Measurements from ENCODE around the gene PDPK1. TPM values are rescaled to one million over a fixed set of nuclear protein-coding genes. Genes with fewer than 3 reads are reported as not detected.
A peak's percentile ranks its signal among the peaks of the same experiment; 100 is the strongest.
"Not testable (repeated sequence)": the region's sequence is repeated elsewhere in the genome, so short reads cannot be mapped to it uniquely, and the experiment has no call there.

Gene PDPK1
- total RNA-seq, 4 donors from 2014 or later: 31.6 to 49.8 (median 47.8) TPM

- no CpG with 5 or more reads among the region's 4 CpGs for WGBS
Measured at GRCh38 chr16:2560798-2561133, 22.9 kb downstream of the PDPK1 start.

DNA sequence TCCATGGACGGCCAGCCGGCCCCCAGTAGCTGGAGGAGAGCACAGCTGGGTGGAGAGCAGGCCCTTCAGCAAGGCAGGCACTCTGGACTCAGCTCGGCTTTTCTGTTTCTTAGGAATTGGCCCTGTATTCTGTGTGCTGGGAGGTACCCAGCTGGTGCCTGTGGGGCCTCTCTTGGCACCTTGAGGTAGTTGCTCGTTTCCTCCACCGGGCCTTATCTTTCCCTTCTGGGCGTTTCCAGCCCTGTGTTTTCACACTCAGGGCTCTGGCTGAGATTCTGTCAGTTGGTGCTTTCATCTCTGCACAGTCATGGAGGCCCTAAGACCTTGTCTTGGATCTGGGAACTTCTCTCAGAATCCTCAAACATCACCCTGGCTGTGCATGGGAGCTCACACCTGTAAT is 29.7 kb downstream of the PDPK1 start:
- not testable (repeated sequence) for H3K4me1 ChIP-seq; H3K36me3 ChIP-seq; DNase-seq (ENCODE audit: low spot score in 2 of 2); H3K9me3 ChIP-seq; H3K27ac ChIP-seq; H3K27me3 ChIP-seq; H3K4me3 ChIP-seq
- WGBS: no CpG with 5 or more reads among the region's 6 CpGs

More at GRCh38 chr16:2560798-2561133, 22.9 kb downstream of the PDPK1 start:
- not testable (repeated sequence) for H3K36me3 ChIP-seq, H3K4me3 ChIP-seq, H3K27me3 ChIP-seq, H3K27ac ChIP-seq, H3K4me1 ChIP-seq, H3K9me3 ChIP-seq
- TF ChIP-seq, protein P1, sequence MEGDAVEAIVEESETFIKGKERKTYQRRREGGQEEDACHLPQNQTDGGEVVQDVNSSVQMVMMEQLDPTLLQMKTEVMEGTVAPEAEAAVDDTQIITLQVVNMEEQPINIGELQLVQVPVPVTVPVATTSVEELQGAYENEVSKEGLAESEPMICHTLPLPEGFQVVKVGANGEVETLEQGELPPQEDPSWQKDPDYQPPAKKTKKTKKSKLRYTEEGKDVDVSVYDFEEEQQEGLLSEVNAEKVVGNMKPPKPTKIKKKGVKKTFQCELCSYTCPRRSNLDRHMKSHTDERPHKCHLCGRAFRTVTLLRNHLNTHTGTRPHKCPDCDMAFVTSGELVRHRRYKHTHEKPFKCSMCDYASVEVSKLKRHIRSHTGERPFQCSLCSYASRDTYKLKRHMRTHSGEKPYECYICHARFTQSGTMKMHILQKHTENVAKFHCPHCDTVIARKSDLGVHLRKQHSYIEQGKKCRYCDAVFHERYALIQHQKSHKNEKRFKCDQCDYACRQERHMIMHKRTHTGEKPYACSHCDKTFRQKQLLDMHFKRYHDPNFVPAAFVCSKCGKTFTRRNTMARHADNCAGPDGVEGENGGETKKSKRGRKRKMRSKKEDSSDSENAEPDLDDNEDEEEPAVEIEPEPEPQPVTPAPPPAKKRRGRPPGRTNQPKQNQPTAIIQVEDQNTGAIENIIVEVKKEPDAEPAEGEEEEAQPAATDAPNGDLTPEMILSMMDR (IDR thresholded peaks at IDR 0.05): peak in 1 of 2 donors; percentile 56
- peak in 1 of 2 donors; percentile 81 for DNase-seq (ENCODE audit: low spot score in 2 of 2)

GRCh38 chr16:2568573-2568972 is 30.8 kb downstream of the PDPK1 start:
- no CpG with 5 or more reads among the region's 11 CpGs for WGBS
- H3K27me3 ChIP-seq; H3K36me3 ChIP-seq; H3K4me3 ChIP-seq; H3K9me3 ChIP-seq; H3K4me1 ChIP-seq; H3K27ac ChIP-seq; DNase-seq (ENCODE audit: low spot score in 2 of 2): not testable (repeated sequence)

DNA sequence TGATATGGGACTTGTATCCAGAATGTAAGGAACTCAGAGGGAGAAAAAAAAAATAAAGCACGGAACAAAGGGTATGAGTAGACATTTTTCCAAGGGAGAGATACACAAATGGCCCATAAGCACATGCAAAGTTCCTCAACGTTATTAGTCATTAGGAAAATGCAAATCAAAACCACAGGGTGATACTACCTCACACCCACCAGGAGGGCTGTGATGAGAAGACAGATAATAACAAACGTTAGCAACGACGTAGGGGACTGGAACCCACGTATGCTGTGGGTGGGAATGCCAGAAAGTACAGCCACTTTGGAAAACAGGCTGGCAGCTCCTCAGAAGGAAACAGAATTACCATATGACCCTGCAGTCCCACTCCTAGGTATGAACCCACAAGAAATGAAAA is 34.9 kb downstream of the PDPK1 start:
- H3K27ac ChIP-seq; H3K9me3 ChIP-seq; H3K4me3 ChIP-seq; H3K4me1 ChIP-seq; DNase-seq (ENCODE audit: low spot score in 2 of 2); H3K36me3 ChIP-seq; H3K27me3 ChIP-seq: not testable (repeated sequence)
- no CpG with 5 or more reads among the region's 6 CpGs for WGBS

DNA sequence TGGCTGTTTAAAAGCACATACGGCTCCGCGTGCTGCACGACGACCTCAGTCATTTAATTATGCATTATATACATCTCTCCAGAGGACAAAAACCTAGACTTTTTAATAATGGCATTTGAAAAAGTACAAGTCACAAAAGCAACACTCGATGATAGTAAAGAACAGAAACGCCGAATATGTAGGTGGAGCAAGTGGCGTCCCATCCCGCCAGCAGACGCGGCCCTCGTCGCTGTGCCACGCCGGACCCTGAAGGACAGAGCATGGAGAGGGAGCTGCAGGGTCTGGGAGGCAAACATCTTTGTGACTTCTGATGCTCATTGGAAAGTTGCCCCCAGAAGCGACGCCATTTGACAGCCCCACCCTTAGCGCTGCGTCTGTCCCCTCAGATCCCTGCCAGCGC is 38.0 kb downstream of the PDPK1 start:
- not testable (repeated sequence) for H3K27ac ChIP-seq; H3K36me3 ChIP-seq; H3K27me3 ChIP-seq; H3K4me1 ChIP-seq; H3K9me3 ChIP-seq; H3K4me3 ChIP-seq; DNase-seq (ENCODE audit: low spot score in 2 of 2)
- no CpG with 5 or more reads among the region's 21 CpGs for WGBS

DNA sequence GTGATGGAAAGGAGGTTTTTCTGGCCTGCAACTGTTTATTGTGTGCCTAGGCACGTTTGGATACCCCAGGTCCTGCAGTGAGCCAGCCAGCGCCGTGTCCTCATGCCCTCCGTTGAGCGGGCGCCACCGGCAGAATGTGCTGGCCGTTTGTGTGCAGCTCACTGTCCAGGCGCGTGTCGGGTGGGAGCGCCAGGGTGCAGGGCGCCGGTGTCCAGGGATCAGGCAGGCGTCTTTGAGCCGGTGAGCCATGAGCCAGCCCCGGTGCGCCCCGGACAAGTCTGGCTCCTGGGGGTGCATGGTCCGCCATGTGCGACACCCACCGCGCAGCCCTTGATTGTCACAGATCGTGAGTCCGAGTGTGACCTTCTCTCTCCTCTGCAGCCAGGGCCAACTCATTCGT is 39.2 kb downstream of the PDPK1 start:
- not testable (repeated sequence) for H3K27ac ChIP-seq; H3K4me1 ChIP-seq; DNase-seq (ENCODE audit: low spot score in 2 of 2); H3K27me3 ChIP-seq; H3K36me3 ChIP-seq; H3K9me3 ChIP-seq; H3K4me3 ChIP-seq
- no CpG with 5 or more reads among the region's 26 CpGs for WGBS

DNA sequence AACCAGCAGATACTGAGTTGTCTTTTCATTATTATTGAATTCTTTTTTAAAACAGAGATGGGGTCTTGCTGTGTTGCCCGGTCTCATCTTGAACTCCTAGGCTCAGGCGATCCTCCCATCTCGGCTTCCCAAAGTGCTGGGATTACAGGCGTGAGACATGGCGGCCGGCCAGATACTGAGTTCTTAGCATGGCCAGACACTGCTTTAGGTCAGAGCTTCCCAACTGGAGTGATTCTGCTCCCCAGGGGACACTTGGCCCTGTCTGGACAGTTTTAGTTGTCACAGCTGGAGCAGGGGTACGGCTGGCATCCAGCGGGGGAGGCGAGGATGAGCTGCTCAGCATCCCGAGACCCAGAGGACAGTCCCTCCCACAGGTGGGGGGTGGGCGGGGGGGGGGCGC is 41.1 kb downstream of the PDPK1 start:
- not testable (repeated sequence) for DNase-seq (ENCODE audit: low spot score in 2 of 2); H3K4me3 ChIP-seq
- WGBS: no CpG with 5 or more reads among the region's 12 CpGs

GRCh38 chr16:2580143-2580542 is 42.3 kb downstream of the PDPK1 start:
- H3K4me1 ChIP-seq; H3K4me3 ChIP-seq; DNase-seq (ENCODE audit: low spot score in 2 of 2); H3K27me3 ChIP-seq; H3K9me3 ChIP-seq; H3K27ac ChIP-seq: not testable (repeated sequence)
- no CpG with 5 or more reads among the region's 11 CpGs for WGBS
- H3K36me3 ChIP-seq: peaks cover 11% of the 10 kb centered on the region

More for the DNA sequence above, 41.1 kb downstream of the PDPK1 start:
- not testable (repeated sequence) for H3K9me3 ChIP-seq, H3K36me3 ChIP-seq, H3K27me3 ChIP-seq, H3K4me1 ChIP-seq, H3K27ac ChIP-seq

- WGBS: no CpG with 5 or more reads among the region's 21 CpGs
- DNase-seq (ENCODE audit: low spot score in 2 of 2): not testable (repeated sequence)
Measured at GRCh38 chr16:2580818-2581217, 43.0 kb downstream of the PDPK1 start.

GRCh38 chr16:2584729-2585650 is 47.2 kb downstream of the PDPK1 start:
- Histone ChIP-seq H3K4me3 (no peak overlapping the region), H3K9me3 (no peaks in the 10 kb centered on the region), H3K4me1 (peaks cover 4% of the 10 kb centered on the region), H3K27ac (no peak overlapping the region), H3K36me3 (peaks cover 52% of the 10 kb centered on the region), H3K27me3 (no peaks in the 10 kb centered on the region)
- no peak for TF ChIP-seq POLR2A (IDR thresholded peaks at IDR 0.05)
- no peak for TF ChIP-seq POLR2AphosphoS5 (IDR thresholded peaks at IDR 0.05)
- TF ChIP-seq EP300 (IDR thresholded peaks at IDR 0.05): no peak
- TF ChIP-seq, protein P1 (IDR thresholded peaks at IDR 0.05): no peak
- no peak for DNase-seq (ENCODE audit: low spot score in 2 of 2)
- 98% methylated on average over 7 of the region's 24 CpGs for WGBS

More at GRCh38 chr16:2580818-2581217, 43.0 kb downstream of the PDPK1 start:
- not testable (repeated sequence) for H3K4me3 ChIP-seq, H3K27me3 ChIP-seq, H3K27ac ChIP-seq, H3K4me1 ChIP-seq, H3K9me3 ChIP-seq
- peaks cover 18% of the 10 kb centered on the region for H3K36me3 ChIP-seq

All from suprapubic skin (tissue), 4 donors.